RWPE1 (cell line): ENCODE data around the gene GBP2.

Source experiments
- CTCF ChIA-PET: fragments of 350-600 bp; sonication (Branson Sonifier 250); formaldehyde crosslinking; extraction: SDS; loops from one replicate; lab custom pipeline; 2021; lab: Yijun Ruan, JAX
- POLR2A ChIA-PET: fragments of 400-600 bp; formaldehyde crosslinking; extraction: SDS; loops from one replicate; lab custom pipeline; 2020; ENCODE audit warnings: antibody characterized with exemption; ENCODE audit not compliant: low non-redundant PET; lab: Yijun Ruan, JAX
- DNase-seq: peaks from one replicate; pipeline ENCODE4 v3.0.0; 2012; ENCODE audit warnings: low spot score
- H3K27ac ChIP-seq: fragments of 450-650 bp; 2 replicates; pipeline ENCODE4 v1.5.1; 2017
- CTCF ChIP-seq: fragments of 450-650 bp; conservative IDR thresholded peaks from 2 replicates; pipeline ENCODE4 v1.5.1; 2017; ENCODE audit warnings: low read depth, mild to moderate bottlenecking

The GBP2 gene

GRCh38 chr1:89104687-89105086 lies 21.2 kb downstream of the GBP2 start:
- ChIA-PET POLR2A (no interaction called here), CTCF (no interaction called here)
- TF ChIP-seq CTCF: no peak
- no peak overlapping the region for H3K27ac ChIP-seq
- no peak for DNase-seq

- CTCF ChIA-PET: interaction anchor here (1.2 kb wide), 1 partner anchor 18 kb away, joined by 3 read pairs; no protein-coding TSS in a partner anchor
- POLR2A ChIA-PET: no interaction called here
- DNase-seq: no peak
Observed at GRCh38 chr1:89104147-89104546, 21.8 kb downstream of the GBP2 start.

GRCh38 chr1:89102021-89102420 lies 23.9 kb downstream of the GBP2 start:
- DNase-seq: no peak
- TF ChIP-seq CTCF: no peak
- ChIA-PET CTCF (no interaction called here), POLR2A (no interaction called here)
- H3K27ac ChIP-seq: no peak overlapping the region

More at GRCh38 chr1:89104147-89104546, 21.8 kb downstream of the GBP2 start:
- no peak for TF ChIP-seq CTCF
- H3K27ac ChIP-seq: no peak overlapping the region

- POLR2A ChIA-PET: no interaction called here
- no peak for DNase-seq
- TF ChIP-seq CTCF: no peak
Observed at GRCh38 chr1:89100412-89100811, 25.5 kb downstream of the GBP2 start.

GRCh38 chr1:89098857-89099256 lies 27.1 kb downstream of the GBP2 start:
- CTCF ChIA-PET: no interaction called here
- no peak for DNase-seq
- H3K27ac ChIP-seq: no peak overlapping the region
- POLR2A ChIA-PET: no interaction called here
- no peak for TF ChIP-seq CTCF

More at GRCh38 chr1:89100412-89100811, 25.5 kb downstream of the GBP2 start:
- no peak overlapping the region for H3K27ac ChIP-seq
- CTCF ChIA-PET: no interaction called here

- no peak overlapping the region for H3K27ac ChIP-seq
- ChIA-PET POLR2A (no interaction called here), CTCF (interaction anchor here (0.6 kb wide), 1 partner anchor 30 kb away, joined by 3 read pairs; no protein-coding TSS in a partner anchor)
- no peak for DNase-seq
- TF ChIP-seq CTCF: no peak
Observed at GRCh38 chr1:89095737-89096136, 30.2 kb downstream of the GBP2 start.

GRCh38 chr1:89089962-89090361 lies 36.0 kb downstream of the GBP2 start:
- CTCF ChIA-PET: interaction anchor here (1.3 kb wide), 1 partner anchor 106 kb away, joined by 4 read pairs; no protein-coding TSS in a partner anchor
- no peak for DNase-seq
- POLR2A ChIA-PET: no interaction called here
- TF ChIP-seq CTCF: no peak
- no peak overlapping the region for H3K27ac ChIP-seq
